ENCODE measurements around the gene SSX4B. TPM values are rescaled to one million over a fixed set of nuclear protein-coding genes. Genes with fewer than 3 reads are reported as not detected.
"Not testable (repeated sequence)": the region's sequence is repeated elsewhere in the genome, so short reads cannot be mapped to it uniquely, and the experiment has no call there.

The SSX4B gene
- total and polyA plus RNA-seq, 2 donors (not counting 1 experiment from before 2014, with no cell fraction given), result not detected

DNA sequence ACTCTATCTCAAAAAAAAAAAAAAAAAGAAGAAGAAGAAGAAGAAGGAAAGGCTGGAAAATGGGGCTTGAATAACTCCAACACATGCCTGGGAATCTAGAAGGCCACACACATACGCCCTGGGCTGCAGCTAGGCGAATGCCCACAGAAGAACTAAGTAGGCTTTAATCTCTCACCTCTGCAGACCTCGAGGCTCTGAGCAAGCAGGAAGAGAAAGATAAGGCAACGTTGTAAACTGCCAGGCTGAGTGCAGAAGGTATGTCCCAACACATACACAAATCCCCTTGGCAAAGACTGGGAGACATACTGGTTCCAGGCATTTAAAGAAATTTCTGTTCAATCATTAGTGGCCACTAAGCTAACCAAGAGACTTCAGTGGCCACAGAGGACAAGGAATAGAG lies 39.9 kb upstream of the SSX4B start:
- no peak for DNase-seq (ENCODE audit: low read depth in 2 of 2)
- TF ChIP-seq EZH2 (IDR thresholded peaks at IDR 0.05; ENCODE audit: low read length, missing control alignments), result no peak
- no peak overlapping the region for H3K4me2 ChIP-seq (ENCODE audit: extremely low read depth, insufficient read depth, low read length)

DNA sequence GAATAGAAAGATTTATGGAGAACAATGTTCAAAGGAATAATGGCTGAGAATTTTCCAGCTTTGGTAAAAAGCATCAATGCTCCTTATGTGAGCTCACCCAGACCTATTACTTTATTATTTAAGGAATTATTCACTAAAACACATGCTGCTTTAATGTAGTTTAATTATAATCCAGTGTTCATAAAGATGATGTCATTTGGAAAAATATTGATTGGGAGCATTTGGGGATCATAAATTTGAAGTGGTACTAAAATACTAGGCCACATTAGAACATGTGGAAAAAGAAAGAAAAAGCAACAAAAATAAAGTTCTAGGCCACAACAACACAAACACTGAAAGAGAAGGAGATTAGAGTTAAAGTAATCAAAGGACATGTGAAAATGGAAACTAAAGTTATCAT lies 38.3 kb upstream of the SSX4B start:
- Histone ChIP-seq H3K4me1 (ENCODE audit: control insufficient read depth, extremely low read depth, insufficient read depth, low read length) (no peaks in the 10 kb centered on the region), H3K4me2 (ENCODE audit: extremely low read depth, insufficient read depth, low read length) (no peak overlapping the region), H3K4me3 (replicated peaks in 1 of 4; ENCODE audit: control extremely low read depth in 1 of 4, insufficient read depth in 1 of 4, low read depth in 3 of 4, low read length in 4 of 4) (no peak overlapping the region), H3K79me2 (ENCODE audit: control insufficient read depth, insufficient read depth, low read length) (no peaks in the 10 kb centered on the region), H3K9ac (ENCODE audit: insufficient read depth, low read length) (no peak overlapping the region), H3K36me3 (ENCODE audit: control insufficient read depth, insufficient read depth, low read length) (no peaks in the 10 kb centered on the region), H4K20me1 (ENCODE audit: control insufficient read depth, extremely low read depth, insufficient read depth, low read length) (no peaks in the 10 kb centered on the region), H3K9me3 (ENCODE audit: control insufficient read depth, insufficient read depth, low read depth, low read length) (no peaks in the 10 kb centered on the region), H3K27ac (ENCODE audit: insufficient read depth, low read length) (no peak overlapping the region), H2AFZ (ENCODE audit: low read length) (no peak overlapping the region), H3K27me3 (ENCODE audit: control insufficient read depth, insufficient read depth, low read length) (no peaks in the 10 kb centered on the region)
- DNase-seq (ENCODE audit: low read depth in 2 of 2), result no peak
- TF ChIP-seq EZH2 (IDR thresholded peaks at IDR 0.05; ENCODE audit: low read length, missing control alignments), result no peak
- TF ChIP-seq, protein P1, sequence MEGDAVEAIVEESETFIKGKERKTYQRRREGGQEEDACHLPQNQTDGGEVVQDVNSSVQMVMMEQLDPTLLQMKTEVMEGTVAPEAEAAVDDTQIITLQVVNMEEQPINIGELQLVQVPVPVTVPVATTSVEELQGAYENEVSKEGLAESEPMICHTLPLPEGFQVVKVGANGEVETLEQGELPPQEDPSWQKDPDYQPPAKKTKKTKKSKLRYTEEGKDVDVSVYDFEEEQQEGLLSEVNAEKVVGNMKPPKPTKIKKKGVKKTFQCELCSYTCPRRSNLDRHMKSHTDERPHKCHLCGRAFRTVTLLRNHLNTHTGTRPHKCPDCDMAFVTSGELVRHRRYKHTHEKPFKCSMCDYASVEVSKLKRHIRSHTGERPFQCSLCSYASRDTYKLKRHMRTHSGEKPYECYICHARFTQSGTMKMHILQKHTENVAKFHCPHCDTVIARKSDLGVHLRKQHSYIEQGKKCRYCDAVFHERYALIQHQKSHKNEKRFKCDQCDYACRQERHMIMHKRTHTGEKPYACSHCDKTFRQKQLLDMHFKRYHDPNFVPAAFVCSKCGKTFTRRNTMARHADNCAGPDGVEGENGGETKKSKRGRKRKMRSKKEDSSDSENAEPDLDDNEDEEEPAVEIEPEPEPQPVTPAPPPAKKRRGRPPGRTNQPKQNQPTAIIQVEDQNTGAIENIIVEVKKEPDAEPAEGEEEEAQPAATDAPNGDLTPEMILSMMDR (conservative IDR thresholded peaks at IDR 0.05 in 1 of 2, IDR thresholded peaks at IDR 0.05 in 1 of 2; ENCODE audit: low read depth in 1 of 2, low read length in 2 of 2), result no peak

More for the DNA sequence above, 39.9 kb upstream of the SSX4B start:
- H2AFZ ChIP-seq (ENCODE audit: low read length), result no peak overlapping the region
- H3K36me3 ChIP-seq (ENCODE audit: control insufficient read depth, insufficient read depth, low read length), result no peaks in the 10 kb centered on the region
- H3K9me3 ChIP-seq (ENCODE audit: control insufficient read depth, insufficient read depth, low read depth, low read length), result no peaks in the 10 kb centered on the region
- no peak overlapping the region for H3K27ac ChIP-seq (ENCODE audit: insufficient read depth, low read length)
- H3K27me3 ChIP-seq (ENCODE audit: control insufficient read depth, insufficient read depth, low read length), result no peaks in the 10 kb centered on the region
- H3K9ac ChIP-seq (ENCODE audit: insufficient read depth, low read length), result no peak overlapping the region
- no peaks in the 10 kb centered on the region for H4K20me1 ChIP-seq (ENCODE audit: control insufficient read depth, extremely low read depth, insufficient read depth, low read length)
- no peaks in the 10 kb centered on the region for H3K79me2 ChIP-seq (ENCODE audit: control insufficient read depth, insufficient read depth, low read length)
- H3K4me3 ChIP-seq (replicated peaks in 1 of 4; ENCODE audit: control extremely low read depth in 1 of 4, insufficient read depth in 1 of 4, low read depth in 3 of 4, low read length in 4 of 4), result no peak overlapping the region
- no peaks in the 10 kb centered on the region for H3K4me1 ChIP-seq (ENCODE audit: control insufficient read depth, extremely low read depth, insufficient read depth, low read length)

DNA sequence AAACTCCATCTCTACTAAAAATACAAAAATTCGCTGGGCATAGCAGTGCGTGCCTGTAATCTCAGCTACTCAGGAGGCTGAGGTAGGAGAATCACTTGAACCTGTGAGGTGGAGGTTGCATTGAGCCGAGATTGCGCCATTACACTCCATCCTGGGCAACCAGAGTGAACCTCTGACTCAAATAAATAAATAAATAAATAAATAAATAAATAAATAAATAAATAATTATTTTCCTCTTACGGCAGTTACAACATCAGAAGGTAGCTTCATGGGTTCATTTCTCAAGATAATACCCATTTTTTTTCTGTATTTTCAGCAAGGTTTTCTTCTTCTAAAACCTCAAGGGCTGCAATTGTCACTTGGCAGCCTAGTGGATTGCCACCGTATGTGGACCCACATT lies 35.4 kb upstream of the SSX4B start:
- H4K20me1 ChIP-seq (ENCODE audit: control insufficient read depth, extremely low read depth, insufficient read depth, low read length); H3K79me2 ChIP-seq (ENCODE audit: control insufficient read depth, insufficient read depth, low read length); H3K4me3 ChIP-seq (replicated peaks in 1 of 4; ENCODE audit: control extremely low read depth in 1 of 4, insufficient read depth in 1 of 4, low read depth in 3 of 4, low read length in 4 of 4); H3K36me3 ChIP-seq (ENCODE audit: control insufficient read depth, insufficient read depth, low read length); H3K27me3 ChIP-seq (ENCODE audit: control insufficient read depth, insufficient read depth, low read length); DNase-seq (ENCODE audit: low read depth in 2 of 2); H3K9me3 ChIP-seq (ENCODE audit: control insufficient read depth, insufficient read depth, low read depth, low read length); H3K9ac ChIP-seq (ENCODE audit: insufficient read depth, low read length); H3K4me1 ChIP-seq (ENCODE audit: control insufficient read depth, extremely low read depth, insufficient read depth, low read length); H2AFZ ChIP-seq (ENCODE audit: low read length); H3K4me2 ChIP-seq (ENCODE audit: extremely low read depth, insufficient read depth, low read length); H3K27ac ChIP-seq (ENCODE audit: insufficient read depth, low read length): not testable (repeated sequence)

DNA sequence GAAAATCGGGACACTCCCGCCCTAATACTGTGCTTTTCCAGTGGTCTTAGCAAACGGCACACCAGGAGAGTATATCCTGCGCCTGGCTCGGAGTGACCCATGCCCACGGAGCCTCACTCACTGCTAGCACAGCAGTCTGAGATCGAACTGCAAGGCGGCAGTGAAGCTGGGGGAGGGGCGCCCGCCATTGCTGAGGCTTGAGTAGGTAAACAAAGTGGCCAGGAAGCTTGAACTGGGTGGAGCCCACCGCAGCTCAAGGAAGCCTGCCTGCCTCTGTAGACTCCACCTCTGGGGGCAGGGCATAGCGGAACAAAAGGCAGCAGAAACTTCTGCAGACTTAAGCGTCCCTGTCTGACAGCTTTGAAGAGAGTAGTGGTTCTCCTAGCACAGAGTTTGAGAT lies 22.0 kb upstream of the SSX4B start:
- H3K27me3 ChIP-seq (ENCODE audit: control insufficient read depth, insufficient read depth, low read length); H3K9me3 ChIP-seq (ENCODE audit: control insufficient read depth, insufficient read depth, low read depth, low read length); H3K4me1 ChIP-seq (ENCODE audit: control insufficient read depth, extremely low read depth, insufficient read depth, low read length); H3K4me2 ChIP-seq (ENCODE audit: extremely low read depth, insufficient read depth, low read length); H4K20me1 ChIP-seq (ENCODE audit: control insufficient read depth, extremely low read depth, insufficient read depth, low read length); H3K27ac ChIP-seq (ENCODE audit: insufficient read depth, low read length); H3K9ac ChIP-seq (ENCODE audit: insufficient read depth, low read length); H3K4me3 ChIP-seq (replicated peaks in 1 of 4; ENCODE audit: control extremely low read depth in 1 of 4, insufficient read depth in 1 of 4, low read depth in 3 of 4, low read length in 4 of 4); DNase-seq (ENCODE audit: low read depth in 2 of 2); H2AFZ ChIP-seq (ENCODE audit: low read length); H3K36me3 ChIP-seq (ENCODE audit: control insufficient read depth, insufficient read depth, low read length); H3K79me2 ChIP-seq (ENCODE audit: control insufficient read depth, insufficient read depth, low read length): not testable (repeated sequence)

DNA sequence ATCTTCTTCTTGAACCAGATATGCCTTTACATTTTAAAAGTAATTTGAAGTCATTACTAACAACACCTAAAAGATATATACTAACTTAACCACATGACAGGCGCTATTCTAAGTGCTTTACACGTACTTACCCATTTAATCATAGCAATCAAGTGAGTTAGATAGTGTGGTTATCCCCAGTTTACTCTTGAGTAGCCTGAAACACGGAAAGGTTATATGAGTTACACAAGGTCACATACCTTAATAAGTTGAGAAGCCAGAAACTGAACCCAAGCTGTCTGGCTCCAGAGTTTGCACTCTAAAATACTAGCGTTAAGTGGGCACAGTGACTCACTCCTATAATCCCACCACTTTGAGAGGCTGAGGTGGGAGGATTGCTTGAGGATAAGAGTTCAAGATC lies 18.4 kb upstream of the SSX4B start:
- H3K79me2 ChIP-seq (ENCODE audit: control insufficient read depth, insufficient read depth, low read length); H3K27ac ChIP-seq (ENCODE audit: insufficient read depth, low read length); H3K4me1 ChIP-seq (ENCODE audit: control insufficient read depth, extremely low read depth, insufficient read depth, low read length); H3K27me3 ChIP-seq (ENCODE audit: control insufficient read depth, insufficient read depth, low read length); H4K20me1 ChIP-seq (ENCODE audit: control insufficient read depth, extremely low read depth, insufficient read depth, low read length); H3K4me2 ChIP-seq (ENCODE audit: extremely low read depth, insufficient read depth, low read length); H3K36me3 ChIP-seq (ENCODE audit: control insufficient read depth, insufficient read depth, low read length); H3K4me3 ChIP-seq (replicated peaks in 1 of 4; ENCODE audit: control extremely low read depth in 1 of 4, insufficient read depth in 1 of 4, low read depth in 3 of 4, low read length in 4 of 4); H3K9me3 ChIP-seq (ENCODE audit: control insufficient read depth, insufficient read depth, low read depth, low read length); H2AFZ ChIP-seq (ENCODE audit: low read length); H3K9ac ChIP-seq (ENCODE audit: insufficient read depth, low read length): not testable (repeated sequence)
- peak in 1 of 2 donors; percentile 45 for DNase-seq (ENCODE audit: low read depth in 2 of 2)

DNA sequence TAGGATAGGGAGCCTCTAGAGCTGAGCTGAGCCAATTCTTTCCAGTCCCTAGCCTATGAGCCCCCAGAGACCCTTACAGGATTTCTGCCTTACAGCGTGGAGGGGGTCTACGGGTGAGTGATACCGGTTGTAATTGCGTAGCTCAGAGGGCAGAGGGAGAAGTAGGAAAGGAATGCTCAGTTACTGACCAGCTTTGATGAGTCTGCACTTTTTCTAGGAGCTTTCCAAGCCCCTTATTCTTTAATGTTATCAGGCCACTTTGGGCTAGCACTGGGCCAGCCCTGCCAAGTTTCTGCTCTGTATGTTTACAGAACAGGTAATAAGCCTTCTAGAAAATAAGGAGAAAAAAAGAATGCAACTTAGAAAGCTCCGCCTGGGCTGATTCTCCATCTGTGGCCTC lies 17.8 kb upstream of the SSX4B start:
- not testable (repeated sequence) for DNase-seq (ENCODE audit: low read depth in 2 of 2); H4K20me1 ChIP-seq (ENCODE audit: control insufficient read depth, extremely low read depth, insufficient read depth, low read length); H3K27me3 ChIP-seq (ENCODE audit: control insufficient read depth, insufficient read depth, low read length)

More for the DNA sequence above, 17.8 kb upstream of the SSX4B start:
- H2AFZ ChIP-seq (ENCODE audit: low read length); H3K36me3 ChIP-seq (ENCODE audit: control insufficient read depth, insufficient read depth, low read length); H3K79me2 ChIP-seq (ENCODE audit: control insufficient read depth, insufficient read depth, low read length); H3K4me2 ChIP-seq (ENCODE audit: extremely low read depth, insufficient read depth, low read length); H3K4me1 ChIP-seq (ENCODE audit: control insufficient read depth, extremely low read depth, insufficient read depth, low read length); H3K27ac ChIP-seq (ENCODE audit: insufficient read depth, low read length); H3K9me3 ChIP-seq (ENCODE audit: control insufficient read depth, insufficient read depth, low read depth, low read length); H3K9ac ChIP-seq (ENCODE audit: insufficient read depth, low read length); H3K4me3 ChIP-seq (replicated peaks in 1 of 4; ENCODE audit: control extremely low read depth in 1 of 4, insufficient read depth in 1 of 4, low read depth in 3 of 4, low read length in 4 of 4): not testable (repeated sequence)

Data from fibroblast of lung (primary cell).